CD4-positive, alpha-beta T cell treated with Interleukin-21 for 1 hour (primary cell): ENCODE data around the gene CCDC192.
"Not testable (repeated sequence)": the region's sequence is repeated elsewhere in the genome, so short reads cannot be mapped to it uniquely, and the experiment has no call there.

Source experiments
- DNase-seq: peaks from one replicate; pipeline ENCODE4 v3.0.0-alpha.2; 2020

The CCDC192 gene

DNA sequence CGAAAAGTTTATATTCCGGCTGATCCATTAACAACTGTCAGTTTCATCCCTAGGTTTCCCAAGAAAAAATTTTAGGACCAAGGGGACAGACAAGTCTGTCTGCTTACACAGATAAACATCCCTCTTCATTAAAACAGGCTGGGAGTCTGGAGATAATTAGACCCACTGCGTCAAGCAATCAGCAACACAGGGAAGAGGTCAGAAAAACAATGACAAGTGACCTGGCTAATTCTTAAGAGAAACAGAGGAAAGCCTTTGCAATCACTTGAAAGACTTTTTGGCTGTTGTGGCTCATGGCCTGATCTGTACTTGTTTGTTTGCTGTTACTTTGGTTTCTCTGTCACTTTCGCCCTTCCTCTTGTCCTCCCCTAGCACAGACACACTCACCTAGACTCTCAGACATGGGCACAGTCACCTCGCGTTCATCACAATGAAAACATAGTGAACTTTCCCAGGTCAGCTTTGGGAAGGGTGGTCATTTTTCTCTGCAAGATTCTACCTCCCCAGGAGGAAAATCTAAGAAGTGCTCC, 2.9 kb upstream of the CCDC192 start:
- DNase-seq, result no peak

DNA sequence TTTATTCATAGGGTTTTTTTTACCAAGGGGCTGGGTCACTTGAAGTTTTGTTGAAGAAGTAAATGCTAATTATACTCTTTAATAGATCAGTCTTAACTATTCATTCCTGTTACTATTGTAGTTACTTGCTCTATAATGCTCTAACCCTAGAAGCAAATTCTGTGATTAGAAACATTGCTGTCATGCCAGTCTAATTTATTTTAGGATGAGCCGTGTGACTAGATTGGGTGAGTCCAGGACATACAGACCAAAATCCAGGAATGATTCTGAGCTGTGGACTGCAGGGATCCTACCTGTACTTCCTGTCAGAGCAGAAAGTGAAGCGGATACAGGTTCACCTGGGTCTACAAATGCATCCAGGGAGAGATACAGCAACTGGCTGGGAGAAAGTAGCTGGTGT, 757 bp upstream of the CCDC192 start:
- no peak for DNase-seq

DNA sequence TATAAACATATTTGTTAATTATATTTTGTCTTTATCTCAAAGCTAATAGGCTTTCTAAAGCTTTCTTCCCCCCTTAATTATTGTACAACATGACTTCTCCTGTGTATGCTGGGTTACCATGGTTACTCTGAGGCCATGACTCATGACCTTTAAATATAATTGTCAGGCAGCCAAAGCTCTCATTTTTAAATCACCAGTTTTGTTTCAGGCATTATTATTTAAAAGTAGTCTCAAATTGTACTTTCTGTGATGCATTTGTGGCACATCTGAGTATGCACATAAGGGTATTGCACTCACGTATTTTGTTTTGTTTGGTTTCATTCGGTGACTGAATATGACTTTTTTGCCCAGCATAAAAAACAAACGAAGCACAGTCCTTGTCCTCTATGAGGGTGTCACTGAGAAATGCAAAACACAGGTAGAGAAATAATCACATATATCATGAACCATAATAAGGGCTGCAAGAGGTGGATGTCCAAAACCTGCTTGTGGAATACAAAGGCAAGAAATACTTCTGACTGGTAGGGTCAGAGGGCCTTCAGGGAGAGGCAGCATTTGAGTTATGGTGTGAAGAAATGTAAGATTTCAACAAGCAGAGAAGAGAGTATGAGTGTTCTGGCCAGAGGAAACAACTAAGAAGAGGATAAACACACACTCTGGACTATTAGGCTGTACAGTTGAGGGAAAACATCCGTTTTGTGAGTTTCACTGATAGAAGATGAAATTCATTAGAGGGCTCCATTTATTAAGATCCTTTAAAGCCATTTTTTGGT, 2.1 kb downstream of the CCDC192 start:
- no peak for DNase-seq

DNA sequence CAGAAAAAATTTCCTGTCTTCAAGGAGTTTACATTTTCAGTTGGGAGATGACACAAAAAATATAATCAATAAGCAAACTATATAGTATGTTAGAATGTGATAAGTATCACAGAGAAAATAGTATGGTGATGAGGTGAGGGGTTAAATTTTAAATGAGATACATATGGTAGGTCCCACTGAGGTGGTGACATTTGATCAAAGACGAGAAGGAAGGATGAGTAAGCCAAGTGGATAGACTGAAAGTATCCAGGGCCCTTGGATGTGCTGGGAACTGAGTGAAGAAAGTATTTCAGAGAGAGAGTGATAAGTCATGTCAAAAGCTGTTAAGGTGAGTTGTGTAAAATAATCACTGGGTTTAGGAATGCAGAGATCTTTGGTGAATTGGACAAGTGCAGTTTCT, 3.5 kb downstream of the CCDC192 start:
- DNase-seq, result no peak

DNA sequence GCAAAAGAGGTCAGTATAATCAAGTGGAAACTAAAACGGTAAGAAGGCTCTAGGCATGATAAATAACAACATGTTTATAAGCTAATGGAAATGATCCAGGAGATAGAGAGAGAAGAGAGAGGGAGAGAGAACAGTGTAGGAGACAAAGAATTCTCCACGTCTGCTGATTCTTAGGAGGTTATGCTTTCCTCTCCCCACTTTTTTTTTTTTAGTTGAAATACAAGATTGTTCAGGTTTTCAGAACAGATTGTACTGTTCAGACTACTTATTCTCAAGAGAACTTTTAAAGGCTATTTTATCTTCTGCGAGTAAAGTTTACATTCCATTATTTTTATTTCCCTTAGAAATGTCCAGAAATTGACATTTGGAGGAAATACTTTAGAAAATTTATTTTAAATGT, 4.0 kb downstream of the CCDC192 start:
- DNase-seq, result no peak

DNA sequence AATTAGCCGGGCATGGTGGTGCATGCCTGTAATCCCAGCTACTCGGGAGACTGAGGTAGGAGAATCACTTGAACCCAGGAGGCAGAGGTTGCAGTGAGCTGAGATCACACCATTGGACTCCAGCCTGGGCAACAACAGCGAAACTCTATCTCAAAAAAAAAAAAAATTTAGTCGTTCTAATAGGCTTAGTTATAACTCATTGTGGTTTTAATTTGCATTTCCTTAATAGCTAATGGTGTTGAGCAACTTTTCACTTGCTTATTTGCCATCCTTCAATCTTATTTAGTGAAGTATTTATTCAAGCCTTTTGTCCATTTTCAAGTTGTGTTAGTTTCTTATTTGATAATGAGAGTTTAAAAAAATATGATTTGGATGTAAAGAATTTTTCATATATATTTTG, 9.9 kb downstream of the CCDC192 start:
- not testable (repeated sequence) for DNase-seq

DNA sequence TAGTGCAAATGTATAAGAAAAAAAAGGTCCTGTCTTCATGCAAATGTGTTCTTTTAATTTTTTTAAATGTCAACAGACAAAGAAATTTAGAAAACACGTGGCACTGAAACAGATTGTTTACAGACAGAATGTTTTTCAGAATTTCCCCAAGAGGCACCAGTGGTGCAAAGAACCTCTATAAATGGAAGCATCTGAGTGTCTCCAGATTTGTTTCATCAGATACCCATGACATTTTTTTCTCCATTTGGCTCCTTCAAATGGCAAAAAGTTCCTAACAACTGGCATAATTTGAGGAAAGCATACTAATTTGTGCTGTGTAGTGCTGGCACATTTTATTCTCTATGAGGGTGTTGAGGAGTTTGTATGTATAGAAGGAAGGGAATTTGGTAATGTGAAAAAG, 15.0 kb downstream of the CCDC192 start:
- no peak for DNase-seq

DNA sequence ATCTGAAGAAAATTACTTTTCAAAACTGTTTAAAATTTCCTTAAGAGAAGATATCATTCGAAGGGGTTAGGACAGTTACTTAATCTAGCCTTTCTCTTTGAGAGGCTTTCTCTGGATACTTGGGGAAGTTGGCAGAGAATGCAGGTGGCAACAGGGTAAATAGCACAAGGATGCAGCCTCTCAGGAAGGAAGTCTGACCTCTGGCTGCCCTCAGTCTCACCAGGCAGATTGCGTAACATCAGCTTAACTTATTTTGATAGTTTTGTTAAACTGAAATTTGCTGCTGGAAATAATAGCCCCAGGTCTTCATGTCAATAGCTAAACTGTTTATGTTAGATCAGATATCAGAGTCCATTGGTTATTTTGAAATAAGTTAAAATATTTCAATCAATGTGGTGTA, 20.4 kb downstream of the CCDC192 start:
- DNase-seq, result no peak

DNA sequence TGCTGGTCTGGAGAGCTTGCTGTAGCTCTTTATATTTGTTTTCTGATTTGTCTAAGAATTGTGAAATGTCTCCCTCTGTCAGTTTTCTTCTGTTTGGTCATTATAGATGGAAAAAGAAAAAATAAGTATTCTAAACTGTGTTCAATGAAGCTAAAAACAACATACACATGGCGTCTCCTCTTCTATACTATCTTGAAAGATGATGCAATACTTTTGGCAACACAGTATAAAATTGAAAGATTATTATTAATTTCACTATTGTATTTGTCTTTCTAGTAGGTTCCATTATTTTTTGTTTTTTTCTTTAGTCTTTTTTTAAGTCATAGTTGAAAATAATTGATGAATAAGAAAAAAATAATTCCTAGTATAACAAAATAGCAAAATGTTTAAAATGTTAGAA, 22.5 kb downstream of the CCDC192 start:
- no peak for DNase-seq

DNA sequence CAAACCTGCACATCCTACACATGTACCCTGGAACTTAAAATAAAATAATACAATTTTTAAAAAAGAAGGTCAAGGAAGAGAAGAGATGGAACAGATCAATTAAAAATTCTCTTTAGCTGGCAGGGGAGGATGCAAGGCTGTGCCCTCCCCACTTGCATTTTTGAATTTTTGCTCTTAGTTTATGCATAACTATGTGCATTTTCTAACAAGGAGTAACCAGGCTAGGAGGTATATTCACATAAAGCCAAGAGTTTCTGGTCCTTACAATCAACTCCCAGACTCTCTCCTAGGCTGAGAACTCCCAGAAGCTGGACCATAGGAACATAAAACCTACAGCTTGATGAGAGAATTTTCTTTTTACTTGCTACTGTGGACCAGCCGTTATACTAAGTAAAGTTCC, 29.8 kb downstream of the CCDC192 start:
- DNase-seq, result no peak

DNA sequence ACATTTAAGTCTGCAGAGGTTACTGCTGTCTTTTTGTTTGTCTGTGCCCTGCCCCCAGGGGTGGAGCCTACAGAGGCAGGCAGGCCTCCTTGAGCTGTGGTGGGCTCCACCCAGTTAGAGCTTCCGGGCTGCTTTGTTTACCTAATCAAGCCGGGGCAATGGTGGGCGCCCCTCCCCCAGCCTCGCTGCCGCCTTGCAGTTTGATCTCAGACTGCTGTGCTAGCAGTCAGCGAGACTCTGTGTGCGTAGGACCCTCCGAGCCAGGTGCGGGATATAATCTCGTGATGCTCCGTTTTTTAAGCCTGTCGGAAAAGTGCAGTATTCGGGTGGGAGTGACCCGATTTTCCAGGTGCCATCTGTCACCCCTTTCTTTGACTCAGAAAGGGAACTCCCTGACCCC, 36.2 kb downstream of the CCDC192 start:
- not testable (repeated sequence) for DNase-seq

DNA sequence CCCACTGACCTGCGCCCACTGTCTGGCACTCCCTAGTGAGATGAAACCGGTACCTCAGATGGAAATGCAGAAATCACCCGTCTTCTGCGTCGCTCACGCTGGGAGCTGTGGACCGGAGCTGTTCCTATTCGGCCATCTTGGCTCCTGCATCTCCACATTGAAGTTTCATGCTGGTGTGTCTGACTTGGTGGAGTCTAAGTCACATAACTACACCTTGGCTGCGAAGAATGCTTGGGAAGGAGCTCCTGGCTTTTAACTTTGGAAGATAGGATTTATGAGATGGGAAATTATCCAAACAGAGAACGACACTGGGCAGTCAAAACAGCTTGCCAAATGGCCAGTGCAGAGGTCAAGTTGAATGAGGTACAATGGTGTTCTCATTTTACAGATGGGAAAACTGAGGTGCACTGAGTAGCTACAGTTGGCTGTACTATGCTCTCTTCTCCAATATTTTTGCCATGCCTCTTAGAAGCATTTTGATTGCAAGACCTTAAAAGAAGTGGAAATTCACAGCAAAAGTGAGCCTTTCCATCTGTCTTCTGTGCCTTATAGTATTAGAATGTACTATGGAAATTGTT, 36.7 kb downstream of the CCDC192 start:
- DNase-seq, result no peak

DNA sequence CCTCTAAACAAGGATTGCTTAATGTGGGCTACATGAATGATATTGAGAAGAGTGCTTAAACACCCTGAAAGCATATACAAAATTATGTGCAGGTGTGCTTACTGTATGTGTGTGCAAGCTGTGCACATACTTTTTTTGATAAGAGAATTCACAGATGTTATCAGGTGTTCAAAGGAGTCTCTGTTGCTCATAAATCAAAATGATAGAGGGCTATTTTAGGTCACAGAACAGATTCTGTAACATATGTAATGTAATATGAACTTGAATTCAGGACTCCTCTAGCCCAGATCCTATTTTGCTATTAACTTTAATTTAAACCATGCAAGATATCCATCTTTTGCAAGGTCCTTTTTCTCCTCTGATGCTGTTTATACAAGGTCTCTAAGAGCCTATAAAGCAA, 38.2 kb downstream of the CCDC192 start:
- DNase-seq, result no peak

DNA sequence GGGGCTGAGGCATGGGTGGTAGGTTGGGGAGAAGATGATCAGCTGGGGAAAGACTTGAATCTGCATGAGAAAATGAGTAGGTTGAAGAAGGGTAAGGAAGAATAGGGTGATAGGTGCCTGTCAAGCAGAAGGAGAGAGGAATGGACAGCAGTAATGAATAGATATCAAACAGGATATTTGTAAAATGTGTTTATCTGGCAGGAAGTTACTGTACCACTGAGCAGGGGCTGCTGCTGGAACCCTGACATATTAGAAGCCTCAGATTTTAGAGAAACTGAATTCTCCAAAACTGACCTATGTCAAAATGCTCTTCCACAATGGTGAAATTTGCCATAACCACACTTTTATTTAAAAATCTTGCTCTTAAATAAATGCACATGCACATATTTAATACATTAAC, 41.0 kb downstream of the CCDC192 start:
- DNase-seq, result no peak

DNA sequence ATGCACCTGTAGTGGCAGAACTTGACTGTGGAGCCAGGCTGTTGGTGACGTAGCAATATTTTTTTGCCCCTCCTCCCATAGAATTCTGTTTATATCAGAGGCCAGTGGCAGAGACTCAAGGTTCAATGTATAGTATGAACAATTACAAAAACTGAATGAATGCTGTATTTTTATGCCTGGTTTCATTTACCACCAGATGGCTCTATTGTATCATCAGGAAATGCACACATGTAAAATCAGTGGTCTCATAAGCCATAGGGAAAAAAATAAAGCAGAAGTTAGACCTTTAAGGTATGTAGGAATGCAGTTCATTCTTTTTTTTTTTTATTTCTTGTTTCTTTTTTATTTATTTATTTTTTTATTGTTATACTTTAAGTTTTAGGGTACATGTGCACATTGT, 43.6 kb downstream of the CCDC192 start:
- peak; percentile 28 for DNase-seq

DNA sequence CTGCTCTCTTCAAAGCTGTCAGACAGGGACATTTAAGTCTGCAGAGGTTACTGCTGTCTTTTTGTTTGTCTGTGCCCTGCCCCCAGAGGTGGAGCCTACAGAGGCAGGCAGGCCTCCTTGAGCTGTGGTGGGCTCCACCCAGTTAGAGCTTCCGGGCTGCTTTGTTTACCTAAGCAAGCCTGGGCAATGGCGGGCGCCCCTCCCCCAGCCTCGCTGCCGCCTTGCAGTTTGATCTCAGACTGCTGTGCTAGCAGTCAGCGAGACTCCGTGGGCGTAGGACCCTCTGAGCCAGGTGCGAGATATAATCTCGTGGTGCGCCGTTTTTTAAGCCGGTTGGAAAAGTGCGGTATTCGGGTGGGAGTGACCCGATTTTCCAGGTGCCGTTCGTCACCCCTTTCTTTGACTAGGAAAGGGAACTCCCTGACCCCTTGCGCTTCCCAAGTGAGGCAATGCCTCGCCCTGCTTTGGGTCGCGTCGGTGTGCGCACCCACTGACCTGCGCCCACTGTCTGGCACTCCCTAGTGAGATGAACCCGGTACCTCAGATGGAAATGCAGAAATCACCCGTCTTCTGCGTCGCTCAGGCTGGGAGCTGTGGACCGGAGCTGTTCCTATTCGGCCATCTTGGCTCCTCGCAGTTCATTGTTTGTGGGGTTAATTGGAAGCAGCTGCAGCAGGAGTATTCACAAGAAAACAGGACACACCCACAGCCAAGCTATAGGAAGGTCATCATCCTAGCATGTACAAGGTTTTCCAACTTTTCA, 49.5 kb downstream of the CCDC192 start:
- not testable (repeated sequence) for DNase-seq

DNA sequence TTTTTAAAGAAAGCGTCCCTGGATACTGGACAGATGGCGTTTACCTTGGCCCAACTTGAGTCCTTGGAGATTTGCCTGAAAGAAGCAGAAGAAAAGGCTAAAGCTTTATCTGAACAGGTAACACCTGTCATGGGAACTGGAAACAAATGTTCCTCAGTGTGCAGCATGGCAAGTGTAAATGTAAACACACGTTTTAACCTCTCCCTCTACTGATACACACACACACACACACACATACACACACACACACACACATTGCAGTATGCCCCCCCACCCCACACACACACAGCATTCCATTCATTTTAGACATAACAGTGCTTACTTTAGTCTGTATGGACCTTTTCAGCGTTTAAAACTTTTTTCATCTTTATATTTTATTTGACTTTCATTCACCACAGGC, 51.1 kb downstream of the CCDC192 start:
- DNase-seq, result no peak

DNA sequence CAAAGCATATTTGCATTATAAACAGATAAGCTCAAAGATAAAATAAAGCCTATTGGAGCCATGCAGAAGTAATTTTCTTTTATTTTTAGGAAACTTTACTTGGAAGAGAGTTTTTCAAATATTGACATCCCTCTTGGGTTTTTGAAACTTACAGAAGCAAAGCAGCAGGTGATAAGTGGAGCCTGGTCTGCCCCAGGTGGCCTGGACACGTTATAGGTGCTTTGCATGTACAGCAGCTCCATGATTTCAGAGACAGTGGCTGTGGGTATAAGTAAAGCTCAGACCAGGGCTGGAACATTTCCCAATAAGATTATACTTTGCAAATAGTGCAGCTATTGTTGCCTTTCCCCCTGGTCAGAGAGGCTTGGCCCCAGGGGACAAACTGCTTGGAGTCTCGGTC, 51.5 kb downstream of the CCDC192 start:
- DNase-seq, result no peak

DNA sequence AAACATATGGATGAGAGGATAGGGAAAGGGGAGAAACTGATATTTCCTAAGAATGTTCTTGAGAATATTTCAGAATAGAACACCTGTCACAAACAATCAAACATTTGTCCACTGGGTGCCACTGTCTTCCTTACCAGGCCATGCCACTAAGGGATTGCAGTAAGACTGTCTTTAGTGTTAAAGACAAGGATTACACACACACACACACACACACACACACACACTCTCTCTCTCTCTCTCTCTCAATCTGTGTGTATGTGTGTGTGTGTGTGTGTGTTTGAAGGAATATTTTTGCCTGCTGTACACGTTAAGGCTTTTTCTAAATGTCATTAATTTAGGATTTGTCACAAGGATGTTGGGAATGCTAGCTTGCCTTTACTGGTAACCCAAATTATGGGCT, 54.4 kb downstream of the CCDC192 start:
- peak; percentile 31 for DNase-seq

DNA sequence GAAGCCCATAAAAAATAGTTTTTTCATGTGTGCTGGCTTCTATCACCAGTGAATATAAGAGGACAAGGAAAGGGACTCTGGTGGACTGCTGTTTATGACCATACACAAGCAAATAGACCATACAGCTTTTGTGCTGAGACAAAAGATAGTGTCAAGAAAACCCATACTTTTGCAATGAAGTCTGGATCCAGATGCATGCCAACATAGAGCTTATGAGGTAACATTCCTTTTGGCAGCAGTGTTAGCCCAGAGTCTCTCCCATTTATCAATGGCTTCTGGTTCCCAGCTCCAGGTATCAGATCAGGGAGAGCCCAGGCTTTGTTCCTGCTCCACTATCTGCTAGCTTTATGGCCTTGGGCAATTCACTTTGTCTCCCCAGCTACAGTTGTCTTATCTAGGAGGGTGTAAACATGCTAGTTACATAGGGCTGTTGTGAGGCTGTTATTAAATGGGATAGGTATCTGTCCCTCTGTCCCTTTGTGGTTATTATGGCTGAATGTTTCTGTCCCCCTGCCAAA, 55.6 kb downstream of the CCDC192 start:
- no peak for DNase-seq

DNA sequence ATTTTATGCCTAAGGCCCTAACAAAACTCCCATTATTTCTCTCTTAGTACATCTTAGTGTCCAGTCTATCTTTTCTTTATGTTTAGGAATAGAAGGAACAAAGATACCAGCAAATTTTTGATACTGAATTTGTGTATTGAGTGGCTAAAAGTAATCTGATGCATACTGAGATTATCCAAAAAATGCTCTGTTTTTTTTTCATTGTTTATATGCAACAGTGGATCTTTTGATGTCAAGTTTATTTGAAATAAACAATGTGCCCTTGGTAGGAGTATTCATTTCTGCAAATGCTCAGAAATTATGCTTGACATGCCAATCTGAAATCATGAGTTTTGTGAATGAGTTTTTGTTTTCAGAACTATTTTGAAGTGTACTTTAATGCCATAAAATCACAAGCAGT, 58.7 kb downstream of the CCDC192 start:
- no peak for DNase-seq

DNA sequence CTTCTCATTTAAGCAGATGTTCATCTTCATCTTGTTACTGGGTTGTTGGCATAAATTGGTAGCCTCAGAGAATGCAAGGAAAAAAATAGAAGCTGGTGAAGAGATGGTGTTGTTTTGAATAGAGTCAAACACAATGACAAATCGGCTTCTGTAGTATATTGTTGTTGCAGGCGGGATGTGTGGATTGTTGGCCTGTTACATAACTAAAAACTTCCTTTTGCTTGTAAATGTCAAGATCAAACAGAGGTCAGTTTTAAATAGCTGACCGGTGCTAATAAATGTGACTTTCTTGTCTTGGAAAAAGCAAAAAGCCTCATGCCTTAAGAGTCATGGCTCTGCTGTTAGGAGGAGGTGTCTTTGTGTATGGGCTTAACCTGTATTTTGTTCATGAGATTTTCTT, 59.2 kb downstream of the CCDC192 start:
- DNase-seq, result no peak

DNA sequence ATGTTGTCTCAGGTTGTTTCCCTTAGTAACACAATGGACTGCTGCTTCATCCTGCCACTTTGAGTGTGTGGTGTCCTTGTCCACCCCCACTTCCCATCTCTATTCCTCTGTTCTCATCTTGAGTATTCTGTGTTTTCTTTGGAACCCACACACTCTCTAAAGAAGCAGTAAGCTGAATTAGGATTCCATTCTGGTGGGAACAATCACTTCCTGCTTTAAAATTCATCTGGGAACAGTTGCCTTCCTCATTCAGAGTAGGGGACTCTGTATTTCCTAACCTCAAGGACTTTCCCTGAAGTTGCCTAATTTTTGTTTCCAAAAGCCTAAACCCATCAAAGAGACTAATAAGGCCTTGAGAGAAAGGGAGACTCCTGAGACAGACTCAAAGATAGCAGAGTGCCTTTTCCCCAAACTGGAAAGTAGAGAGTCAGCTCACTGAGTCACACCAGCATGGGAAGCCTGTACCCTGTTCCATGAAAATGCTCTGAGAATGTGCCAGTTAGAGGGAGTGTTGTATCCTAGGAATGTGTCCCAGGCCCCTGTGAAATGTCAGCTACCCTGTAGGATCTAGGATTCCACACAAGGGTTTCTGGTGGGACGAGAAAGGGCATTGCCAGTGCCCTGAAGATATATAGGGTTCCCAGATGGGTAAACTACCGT, 63.6 kb downstream of the CCDC192 start:
- DNase-seq, result no peak
